ENCODE results near the gene GNAI2. TPM values are rescaled to one million over a fixed set of nuclear protein-coding genes. Genes with fewer than 3 reads are reported as not detected.

GNAI2 gene
- total and polyA plus RNA-seq, 8 donors, result 26.9 to 104 (median 51.9) TPM

- ATAC-seq, result no peak
- Histone ChIP-seq H3K4me1 (peaks cover 4 to 22% (median 9%) of the 10 kb centered on the region in 3 donors), H3K27ac (no peak overlapping the region), H3K9me3 (no peaks in the 10 kb centered on the region), H3K36me3 (no peaks in the 10 kb centered on the region), H3K27me3 (peaks cover 0 to 7% (median 0%) of the 10 kb centered on the region in 4 donors), H3K4me3 (no peak overlapping the region)
- FAIRE-seq, result no peak
- TF ChIP-seq, protein P1, sequence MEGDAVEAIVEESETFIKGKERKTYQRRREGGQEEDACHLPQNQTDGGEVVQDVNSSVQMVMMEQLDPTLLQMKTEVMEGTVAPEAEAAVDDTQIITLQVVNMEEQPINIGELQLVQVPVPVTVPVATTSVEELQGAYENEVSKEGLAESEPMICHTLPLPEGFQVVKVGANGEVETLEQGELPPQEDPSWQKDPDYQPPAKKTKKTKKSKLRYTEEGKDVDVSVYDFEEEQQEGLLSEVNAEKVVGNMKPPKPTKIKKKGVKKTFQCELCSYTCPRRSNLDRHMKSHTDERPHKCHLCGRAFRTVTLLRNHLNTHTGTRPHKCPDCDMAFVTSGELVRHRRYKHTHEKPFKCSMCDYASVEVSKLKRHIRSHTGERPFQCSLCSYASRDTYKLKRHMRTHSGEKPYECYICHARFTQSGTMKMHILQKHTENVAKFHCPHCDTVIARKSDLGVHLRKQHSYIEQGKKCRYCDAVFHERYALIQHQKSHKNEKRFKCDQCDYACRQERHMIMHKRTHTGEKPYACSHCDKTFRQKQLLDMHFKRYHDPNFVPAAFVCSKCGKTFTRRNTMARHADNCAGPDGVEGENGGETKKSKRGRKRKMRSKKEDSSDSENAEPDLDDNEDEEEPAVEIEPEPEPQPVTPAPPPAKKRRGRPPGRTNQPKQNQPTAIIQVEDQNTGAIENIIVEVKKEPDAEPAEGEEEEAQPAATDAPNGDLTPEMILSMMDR (IDR thresholded peaks at IDR 0.05), result no peak
- 84 to 92% methylated on average over 6 of the region's 6 CpGs for WGBS, 2 donors
- intact Hi-C loops (cut with DNase I), result no loop called here
- DNase-seq, result peak in 1 of 6 donors; percentile 16
Observed at GRCh38 chr3:50196253-50196801, 39.7 kb upstream of the GNAI2 start.

- TF ChIP-seq, protein P1 (IDR thresholded peaks at IDR 0.05), result no peak
- FAIRE-seq (no peak), DNase-seq (peak in 5 of 6 donors; percentile 50 to 87 (median 58)), ATAC-seq (peak; percentile 9 to 26 (median 18))
- intact Hi-C loops (cut with DNase I), result no loop called here
- no peaks in the 10 kb centered on the region for H3K9me3 ChIP-seq
- WGBS, 2 donors, result 45 to 55% methylated on average over 10 of the region's 10 CpGs
- no peaks in the 10 kb centered on the region for H3K36me3 ChIP-seq
- no peaks in the 10 kb centered on the region for H3K27me3 ChIP-seq
- H3K27ac ChIP-seq, result peak overlapping the region; percentile 81 to 84 (median 82)
- no peak overlapping the region for H3K4me3 ChIP-seq
- peaks cover 39 to 40% (median 39%) of the 10 kb centered on the region in 3 donors for H3K4me1 ChIP-seq
Observed at GRCh38 chr3:50201573-50202315, 34.3 kb upstream of the GNAI2 start.

- Histone ChIP-seq H3K4me3 (no peak overlapping the region), H3K27me3 (no peaks in the 10 kb centered on the region), H3K27ac (peak overlapping the region; percentile 81 to 84 (median 82)), H3K9me3 (no peaks in the 10 kb centered on the region), H3K36me3 (no peaks in the 10 kb centered on the region), H3K4me1 (peaks cover 39 to 40% (median 39%) of the 10 kb centered on the region in 3 donors)
- FAIRE-seq (no peak), ATAC-seq (peak in 2 of 4 donors; percentile 1 to 3), DNase-seq (peak in 2 of 6 donors; percentile 43 to 70)
- 70 to 74% methylated on average over 16 of the region's 16 CpGs for WGBS, 2 donors
- intact Hi-C loops (cut with DNase I), result no loop called here
- TF ChIP-seq, protein P1 (IDR thresholded peaks at IDR 0.05), result no peak
Observed at GRCh38 chr3:50202353-50203112, 33.5 kb upstream of the GNAI2 start.

- Histone ChIP-seq H3K9me3 (no peaks in the 10 kb centered on the region), H3K36me3 (no peaks in the 10 kb centered on the region), H3K4me1 (peaks cover 39 to 40% (median 39%) of the 10 kb centered on the region in 3 donors), H3K27me3 (no peaks in the 10 kb centered on the region), H3K4me3 (no peak overlapping the region), H3K27ac (peak overlapping the region; percentile 81 to 84 (median 82))
- ATAC-seq, result peak; percentile 68 to 79 (median 74)
- no peak for FAIRE-seq
- DNase-seq, result peak; percentile 84 to 96 (median 91)
- WGBS, 2 donors, result 33 to 40% methylated on average over 9 of the region's 9 CpGs
- intact Hi-C loops (cut with DNase I), result no loop called here
- TF ChIP-seq, protein P1 (IDR thresholded peaks at IDR 0.05), result no peak
Observed at GRCh38 chr3:50203113-50203808, 32.7 kb upstream of the GNAI2 start.

All from pancreas (tissue), 10 donors.